Epidermal melanocyte (primary cell): ENCODE measurements around the gene STIM1.
A peak's percentile ranks its signal among the peaks of the same experiment; 100 is the strongest.
"Not testable (repeated sequence)": the region's sequence is repeated elsewhere in the genome, so short reads cannot be mapped to it uniquely, and the experiment has no call there.

Experiments used
- DNase-seq: peaks from one replicate; pipeline ENCODE4 v3.0.0; 2011; ENCODE audit warnings: low spot score; ENCODE audit not compliant: insufficient read length

Gene STIM1

DNA sequence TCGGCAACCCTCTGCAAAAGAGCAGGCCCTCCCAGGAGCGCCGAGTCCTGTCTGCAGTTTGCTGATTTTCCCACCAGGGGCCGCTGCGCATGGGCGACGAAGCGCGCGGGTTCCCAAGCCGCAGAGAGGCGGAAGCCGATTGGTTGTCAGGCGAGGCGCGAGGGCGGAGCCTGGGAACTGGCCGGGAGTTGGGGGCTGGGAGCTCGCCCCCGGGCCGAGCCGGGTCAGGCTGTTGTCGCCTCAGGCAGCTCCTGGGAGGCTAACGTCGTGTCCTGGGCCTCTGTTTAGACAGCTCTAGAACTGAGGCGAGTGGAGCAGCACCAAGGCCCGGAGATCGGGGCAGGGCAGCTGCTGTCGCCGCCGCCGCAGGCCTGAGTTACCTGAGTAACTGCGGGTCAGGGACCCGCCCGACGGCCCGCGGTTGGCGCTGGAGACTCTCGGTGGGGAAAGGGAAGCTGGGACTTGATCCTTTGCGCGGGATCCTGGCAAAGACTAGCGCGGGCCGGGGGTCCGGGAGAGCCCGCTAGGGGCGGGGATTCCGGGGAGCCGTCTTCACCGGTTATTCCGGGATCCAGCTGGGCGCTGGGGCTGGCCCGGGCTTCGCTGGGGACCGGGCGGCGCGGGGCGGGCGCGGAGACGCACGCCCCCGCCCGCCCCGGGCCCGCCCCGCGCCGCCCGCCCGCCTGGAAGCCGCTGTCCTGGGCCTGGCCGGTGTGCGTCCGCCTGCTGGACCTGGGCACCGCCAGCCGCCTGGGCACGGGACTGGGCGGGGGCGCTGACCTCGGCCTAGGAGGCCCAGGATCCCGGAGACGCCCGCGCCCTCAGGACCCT lies at the start of gene STIM1:
Gene STIM1, plus strand, starts transcription at position 688 of the 831 bp plus-strand sequence. CDS start 607 bp downstream, outside the sequence.
- DNase-seq = peak; percentile 78

GRCh38 chr11:3807909-3808860 lies 47.3 kb upstream of the STIM1 start, which contains the start of gene PGAP2:
TSS of gene PGAP2 (plus strand) at chr11:3808560. CDS start at chr11:3811260, 2,700 bp downstream.
- DNase-seq = peak; percentile 75

DNA sequence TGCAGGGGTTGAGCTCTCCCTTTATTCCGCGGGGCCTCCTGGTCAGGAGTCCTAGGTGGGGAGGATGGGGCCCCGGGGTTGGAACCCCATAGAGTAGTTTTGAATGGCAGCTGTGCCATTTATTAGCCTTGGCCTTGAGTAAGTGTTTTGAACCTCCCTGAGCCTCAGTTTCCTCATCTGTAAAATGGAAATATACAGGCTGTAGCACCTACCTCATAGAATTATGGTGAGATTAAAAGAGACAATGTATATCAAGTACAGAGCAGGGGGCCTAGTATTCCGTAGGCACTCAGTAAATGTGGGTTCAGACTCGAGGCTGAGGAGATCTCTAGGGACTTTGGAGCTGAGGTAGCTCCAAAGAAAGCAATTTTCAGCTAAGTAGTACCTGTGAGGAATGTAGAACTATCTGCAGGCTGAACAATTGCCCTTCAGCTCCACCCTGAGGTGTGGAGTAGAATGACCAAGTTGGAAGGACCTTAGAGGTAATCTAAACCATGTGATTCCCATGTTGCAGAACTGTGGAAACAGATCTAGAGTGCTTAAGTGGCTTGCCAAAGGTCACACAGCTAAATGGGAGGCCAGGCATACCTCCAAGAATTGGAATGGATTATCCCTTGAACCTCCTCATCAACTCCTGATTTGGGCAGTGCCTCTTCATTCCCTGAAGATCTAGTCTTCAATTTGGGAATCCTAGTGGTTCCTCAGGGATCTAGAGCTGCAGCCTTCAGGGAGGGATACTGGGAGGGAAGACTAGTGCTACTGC lies 46.4 kb upstream of the STIM1 start:
- DNase-seq = no peak

GRCh38 chr11:3809624-3809928 lies 45.9 kb upstream of the STIM1 start:
- DNase-seq = no peak

- DNase-seq = no peak
Observed at GRCh38 chr11:3810446-3810845, 45.0 kb upstream of the STIM1 start.

DNA sequence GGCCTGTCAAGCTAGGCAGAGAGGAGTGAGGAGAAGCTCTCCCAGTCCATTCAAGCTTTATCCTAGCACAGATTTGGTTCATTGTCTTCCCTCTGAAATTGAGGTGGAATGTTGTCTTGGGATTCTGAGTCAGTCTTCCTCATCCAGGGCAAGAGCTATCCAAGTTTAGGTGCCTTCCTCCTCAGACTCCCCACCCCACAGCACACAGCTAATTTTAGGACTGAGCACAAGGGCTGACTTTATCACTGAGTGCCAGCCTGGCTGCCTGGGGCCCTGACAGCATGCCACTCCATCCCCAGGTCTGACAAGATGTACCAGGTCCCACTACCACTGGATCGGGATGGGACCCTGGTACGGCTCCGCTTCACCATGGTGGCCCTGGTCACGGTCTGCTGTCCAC lies 44.5 kb upstream of the STIM1 start:
- no peak for DNase-seq

GRCh38 chr11:3814832-3815231 lies 40.6 kb upstream of the STIM1 start:
- not testable (repeated sequence) for DNase-seq

- no peak for DNase-seq
Observed at GRCh38 chr11:3815845-3816244, 39.6 kb upstream of the STIM1 start.

DNA sequence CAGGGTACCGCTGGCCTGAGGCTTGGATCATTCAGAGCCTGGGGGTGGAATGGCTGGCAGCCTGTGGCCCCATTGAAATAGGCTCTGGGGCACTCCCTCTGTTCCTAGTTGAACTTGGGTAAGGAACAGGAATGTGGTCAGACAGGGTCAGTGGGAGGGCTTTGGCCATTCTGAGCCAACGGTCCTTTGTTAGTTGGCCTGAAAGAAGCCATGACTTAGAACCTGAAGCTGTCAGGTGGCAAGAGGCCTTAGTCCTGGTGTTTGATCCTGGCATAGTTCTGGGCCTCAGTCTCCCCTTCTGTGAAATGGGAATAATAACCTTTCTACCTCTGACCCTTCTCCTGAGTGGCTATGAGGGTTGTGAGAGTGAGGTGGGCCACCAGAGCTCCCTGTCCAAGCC lies 38.8 kb upstream of the STIM1 start:
- no peak for DNase-seq

DNA sequence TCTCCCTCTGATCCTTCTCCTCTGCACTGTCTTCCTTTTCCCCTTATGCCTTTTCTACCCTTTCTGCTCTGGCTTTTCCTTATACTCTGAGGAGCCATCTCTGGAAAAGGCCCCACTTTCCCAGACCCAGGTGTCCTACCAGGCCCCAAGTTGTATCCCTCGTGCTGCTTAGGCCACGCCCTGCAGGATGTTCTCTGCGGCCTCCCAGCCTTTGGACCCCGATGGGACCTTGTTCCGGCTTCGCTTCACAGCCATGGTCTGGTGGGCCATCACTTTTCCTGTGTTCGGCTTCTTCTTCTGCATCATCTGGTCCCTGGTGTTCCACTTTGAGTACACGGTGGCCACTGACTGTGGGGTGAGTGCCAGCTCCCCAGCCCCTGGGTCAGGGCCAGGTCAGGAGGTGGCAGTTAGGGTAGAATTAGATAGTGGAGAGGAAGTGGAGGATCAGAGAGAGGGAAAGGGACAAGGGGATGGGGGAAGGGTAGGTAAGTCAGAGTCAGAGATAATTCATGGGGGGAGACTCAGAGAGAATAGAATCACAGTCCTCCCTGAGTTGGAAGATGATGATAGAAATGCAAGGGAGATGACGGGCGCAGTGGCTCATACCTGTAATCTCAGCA lies 38.2 kb upstream of the STIM1 start:
- no peak for DNase-seq

GRCh38 chr11:3820971-3821370 lies 34.5 kb upstream of the STIM1 start:
- DNase-seq = no peak

DNA sequence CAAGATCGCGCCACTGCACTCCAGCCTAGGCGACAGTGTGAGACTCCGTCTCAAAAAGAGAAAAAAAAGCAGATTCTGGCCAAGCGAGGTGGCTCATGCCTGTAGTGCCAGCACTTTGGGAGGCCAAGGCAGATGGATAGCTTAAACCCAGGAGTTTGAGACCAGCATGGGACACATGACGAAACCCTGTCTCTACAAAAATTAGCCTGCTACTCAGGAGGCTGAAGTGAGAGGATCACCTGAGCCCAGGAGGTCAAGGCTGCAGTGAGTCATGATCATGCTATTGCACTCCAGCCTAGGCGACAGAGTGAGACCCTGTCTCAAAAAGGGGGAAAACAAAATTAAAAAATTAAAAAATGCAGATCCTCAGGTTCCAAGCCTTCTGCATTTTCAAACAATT lies 33.2 kb upstream of the STIM1 start:
- DNase-seq = no peak

DNA sequence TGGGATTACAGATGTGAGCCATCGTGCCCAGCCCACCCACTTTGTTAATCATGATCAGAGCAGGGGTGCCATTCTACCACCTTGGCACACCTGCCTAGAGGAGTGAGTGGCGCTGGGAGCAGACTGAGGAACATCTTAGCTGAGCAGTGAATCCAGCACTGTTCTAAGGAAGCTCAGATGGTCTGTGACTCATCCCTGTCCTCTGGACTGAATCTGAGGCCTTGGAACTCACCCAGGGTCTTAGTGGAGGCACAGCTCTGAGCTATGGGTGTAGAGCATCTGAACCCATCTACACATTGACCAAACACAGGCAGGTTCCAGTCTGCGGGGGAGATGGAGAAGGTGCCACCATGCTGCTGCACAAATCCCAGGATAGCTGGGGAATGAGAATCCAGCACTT lies 32.2 kb upstream of the STIM1 start:
- no peak for DNase-seq

- DNase-seq = no peak
Observed at GRCh38 chr11:3823762-3824506, 31.5 kb upstream of the STIM1 start.

GRCh38 chr11:3824714-3825472 lies 30.6 kb upstream of the STIM1 start:
- DNase-seq = no peak

DNA sequence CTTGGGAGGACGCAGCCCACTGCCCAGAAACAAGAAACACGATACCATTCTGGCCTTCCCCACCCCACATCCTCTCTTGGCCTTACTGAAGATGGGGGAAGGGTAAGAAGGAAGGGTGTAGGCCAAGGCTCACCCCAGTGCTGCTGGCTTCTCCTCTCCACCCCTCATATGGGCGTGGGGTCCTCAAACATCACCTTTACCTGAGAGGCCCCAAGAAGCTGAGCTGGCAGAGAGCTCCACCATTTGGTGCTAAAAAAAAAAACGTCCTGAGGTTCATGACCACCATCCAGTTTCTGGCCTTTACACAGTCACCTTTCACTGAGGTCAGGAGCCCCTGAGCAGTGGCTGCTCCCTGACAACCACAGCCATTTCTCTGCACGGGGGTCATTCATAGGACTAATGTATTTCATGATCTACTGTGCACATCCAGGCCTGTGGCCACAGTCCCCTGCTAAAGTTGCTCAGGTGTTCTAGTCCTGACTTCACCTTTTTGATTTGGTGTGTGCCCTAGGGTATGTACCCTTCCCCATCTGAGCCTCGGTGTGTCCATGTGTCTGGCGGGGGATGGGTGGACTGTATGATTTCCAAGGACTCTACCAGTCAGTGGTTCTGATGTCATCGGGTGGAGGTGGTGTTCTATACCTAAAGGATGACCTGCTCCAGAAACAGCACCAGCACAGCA lies 29.9 kb upstream of the STIM1 start:
- DNase-seq = no peak

DNA sequence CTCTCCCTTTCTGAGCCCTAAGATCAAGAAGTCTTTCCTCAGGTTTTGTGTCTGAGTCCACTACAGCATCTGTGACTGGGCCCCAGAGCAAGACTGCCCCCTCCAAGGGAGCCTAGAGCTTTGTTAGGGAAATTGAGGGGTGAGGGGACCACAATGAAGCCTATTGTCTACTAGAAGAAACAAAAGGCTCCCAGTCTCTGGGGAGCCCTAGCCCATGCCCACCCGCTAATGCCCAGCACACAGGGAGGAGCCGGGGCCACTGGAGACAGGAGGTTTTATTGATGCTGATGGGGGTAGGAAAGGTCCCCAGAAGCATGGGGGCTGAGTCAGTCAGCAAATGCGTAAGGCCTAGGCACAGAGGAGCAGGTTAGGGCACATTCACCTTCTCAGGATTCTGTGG lies 28.7 kb upstream of the STIM1 start:
- no peak for DNase-seq

GRCh38 chr11:3827434-3828186 lies 27.9 kb upstream of the STIM1 start:
- DNase-seq = no peak
